BJ (cell line): Measurements from ENCODE around the gene GPRIN2. TPM values are rescaled to one million over a fixed set of nuclear protein-coding genes. Genes with fewer than 3 reads are reported as not detected.
"Not testable (repeated sequence)": the region's sequence is repeated elsewhere in the genome, so short reads cannot be mapped to it uniquely, and the experiment has no call there.

Experiments
- CTCF ChIA-PET: fragments of 350-600 bp; formaldehyde crosslinking; extraction: SDS; loops from one replicate; lab custom pipeline; 2021; ENCODE audit warnings: antibody characterized with exemption, inconsistent platforms; lab: Yijun Ruan, JAX
- POLR2A ChIA-PET: fragments of 300-600 bp; sonication (Branson Sonifier 250); formaldehyde crosslinking; extraction: SDS; loops from one replicate; lab custom pipeline; 2021; ENCODE audit warnings: antibody characterized with exemption; lab: Charles Lee
- DNase-seq: peaks from one replicate; pipeline ENCODE4 v3.0.0-alpha.2; 2011; ENCODE audit warnings: low read depth
- H3K27me3 ChIP-seq: 2 replicates; pipeline ENCODE4 v1.6.0; 2011; ENCODE audit warnings: low read length; ENCODE audit not compliant: control insufficient read depth, insufficient read depth
- H3K36me3 ChIP-seq: 2 replicates; pipeline ENCODE4 v1.5.1; 2011; ENCODE audit warnings: low read length; ENCODE audit not compliant: control insufficient read depth, insufficient read depth
- H3K4me3 ChIP-seq: 2 replicates; pipeline ENCODE4 v1.5.1; 2011; ENCODE audit warnings: low read depth, mild to moderate bottlenecking, control low read depth, low read length
- CTCF ChIP-seq: IDR thresholded peaks from 2 replicates; pipeline ENCODE4 v1.5.1; 2011; ENCODE audit warnings: low read depth, mild to moderate bottlenecking, control low read depth, inconsistent platforms, low read length, moderate library complexity; ENCODE audit not compliant: insufficient read depth
- polyA plus RNA-seq: library from polyadenylated mRNA; depleted of rRNA; stranded (reverse); fragments of >200 nt; gene quantifications from 2 replicates; pipeline ENCODE4 v1.2.3, GENCODE V29; 2011

The GPRIN2 gene
- polyA plus RNA-seq, 1 experiment = 0.04 TPM

- TF ChIP-seq CTCF = peak; percentile 79
- H3K4me3 ChIP-seq, H3K27me3 ChIP-seq, POLR2A ChIA-PET, H3K36me3 ChIP-seq: not testable (repeated sequence)
- peak; percentile 19 for DNase-seq
- CTCF ChIA-PET = interaction anchor here (0.7 to 1.1 kb wide), 4 partner anchors 169 to 339 kb away, joined by 3 to 7 read pairs (median 5); no protein-coding TSS in a partner anchor
These were observed 9.3 kb upstream of the GPRIN2 start for GRCh38 chr10:46565591-46566332.

DNA sequence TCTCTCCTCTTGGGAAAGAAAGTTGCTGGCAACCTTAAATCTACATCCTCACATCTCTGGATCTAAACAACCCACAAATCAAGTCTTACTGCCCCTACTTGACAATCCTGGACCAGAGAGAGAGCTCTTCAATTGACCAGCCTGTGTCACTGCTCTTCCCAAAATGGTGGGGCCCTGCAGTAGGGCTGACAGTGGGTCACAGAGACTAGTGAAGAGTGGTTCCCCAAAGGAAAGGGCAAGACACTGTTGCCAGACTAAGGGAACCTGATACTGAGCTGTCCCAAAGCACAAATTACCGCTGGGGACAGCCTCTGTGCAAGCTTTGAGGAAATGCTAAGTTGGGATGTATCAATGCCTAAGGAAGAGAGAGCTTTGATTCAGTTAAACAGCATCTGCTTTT lies 4.5 kb upstream of the GPRIN2 start:
- no peak overlapping the region for H3K4me3 ChIP-seq
- no peaks in the 10 kb centered on the region for H3K36me3 ChIP-seq
- POLR2A ChIA-PET = no interaction called here
- CTCF ChIA-PET = interaction anchor here (1.1 to 1.4 kb wide), 3 partner anchors 16 to 332 kb away, joined by 4 to 5 read pairs (median 4); no protein-coding TSS in a partner anchor
- DNase-seq = no peak
- peaks cover 23% of the 10 kb centered on the region for H3K27me3 ChIP-seq
- no peak for TF ChIP-seq CTCF

DNA sequence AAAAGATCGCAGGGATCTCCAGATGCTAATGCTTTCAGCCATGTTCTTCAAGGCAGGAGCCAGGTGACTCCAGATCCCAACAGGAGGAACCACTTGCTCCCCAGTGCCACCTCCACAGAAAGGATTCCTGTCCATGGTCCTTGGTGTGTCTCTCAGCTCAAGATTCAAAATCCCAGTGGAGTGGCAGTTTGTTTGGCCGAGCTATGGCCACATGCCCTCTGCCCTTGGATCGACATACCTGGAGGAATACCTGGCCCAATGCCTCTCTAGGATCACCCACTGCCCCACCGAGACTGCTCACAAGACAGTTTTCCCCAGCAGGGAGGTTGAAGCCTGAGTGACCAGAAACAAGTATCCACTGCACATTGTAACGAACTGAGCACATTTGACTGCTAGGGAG lies 3.9 kb upstream of the GPRIN2 start:
- no peak for DNase-seq
- H3K4me3 ChIP-seq = no peak overlapping the region
- peaks cover 29% of the 10 kb centered on the region for H3K27me3 ChIP-seq
- POLR2A ChIA-PET = no interaction called here
- TF ChIP-seq CTCF = no peak
- no peaks in the 10 kb centered on the region for H3K36me3 ChIP-seq
- CTCF ChIA-PET = interaction anchor here (1.1 to 1.4 kb wide), 3 partner anchors 15 to 331 kb away, joined by 4 to 5 read pairs (median 4); no protein-coding TSS in a partner anchor

DNA sequence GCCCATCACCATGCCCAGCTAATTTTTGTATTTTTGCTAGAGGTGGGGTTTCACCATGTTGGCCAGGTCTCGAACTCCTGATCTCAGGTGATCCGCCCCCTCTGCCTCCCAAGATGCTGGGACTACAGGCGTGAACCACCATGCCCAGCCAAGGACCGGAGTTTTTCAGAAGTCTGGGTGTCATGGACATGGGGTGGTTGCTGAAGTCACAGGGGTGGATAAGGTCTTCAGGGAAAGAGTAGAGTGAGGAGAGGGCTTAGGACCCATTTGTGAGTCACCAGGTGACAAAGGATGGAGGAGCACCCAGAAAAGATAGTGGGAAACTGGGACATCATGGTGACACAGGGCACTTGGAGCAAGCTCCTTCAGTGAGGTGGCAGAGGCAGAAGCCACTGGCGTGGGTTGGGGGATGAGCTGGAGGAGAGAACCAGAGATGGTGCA lies 2.8 kb upstream of the GPRIN2 start:
- ChIA-PET CTCF (interaction anchor here (2.6 kb wide), 1 partner anchor 12 kb away, joined by 18 read pairs; no protein-coding TSS in a partner anchor), POLR2A (no interaction called here)
- H3K27me3 ChIP-seq = peaks cover 31% of the 10 kb centered on the region
- TF ChIP-seq CTCF = no peak
- no peaks in the 10 kb centered on the region for H3K36me3 ChIP-seq
- no peak for DNase-seq
- H3K4me3 ChIP-seq = no peak overlapping the region

GRCh38 chr10:46558392-46559185 lies 2.1 kb upstream of the GPRIN2 start:
- H3K27me3 ChIP-seq = peaks cover 31% of the 10 kb centered on the region
- ChIA-PET CTCF (interaction anchor here (0.5 to 2.6 kb wide), 2 partner anchors 12 to 40 kb away, joined by 3 to 18 read pairs; no protein-coding TSS in a partner anchor), POLR2A (no interaction called here)

More at GRCh38 chr10:46558392-46559185, 2.1 kb upstream of the GPRIN2 start:
- Histone ChIP-seq H3K4me3 (no peak overlapping the region), H3K36me3 (no peaks in the 10 kb centered on the region)
- no peak for TF ChIP-seq CTCF
- DNase-seq = no peak
